NCI-H2171 (cell line): ENCODE data around the gene C16orf96.

Experiments used
- DNase-seq: peaks from one replicate; lab custom pipeline; 2025; lab: John Stamatoyannopoulos, UW

Gene C16orf96

DNA sequence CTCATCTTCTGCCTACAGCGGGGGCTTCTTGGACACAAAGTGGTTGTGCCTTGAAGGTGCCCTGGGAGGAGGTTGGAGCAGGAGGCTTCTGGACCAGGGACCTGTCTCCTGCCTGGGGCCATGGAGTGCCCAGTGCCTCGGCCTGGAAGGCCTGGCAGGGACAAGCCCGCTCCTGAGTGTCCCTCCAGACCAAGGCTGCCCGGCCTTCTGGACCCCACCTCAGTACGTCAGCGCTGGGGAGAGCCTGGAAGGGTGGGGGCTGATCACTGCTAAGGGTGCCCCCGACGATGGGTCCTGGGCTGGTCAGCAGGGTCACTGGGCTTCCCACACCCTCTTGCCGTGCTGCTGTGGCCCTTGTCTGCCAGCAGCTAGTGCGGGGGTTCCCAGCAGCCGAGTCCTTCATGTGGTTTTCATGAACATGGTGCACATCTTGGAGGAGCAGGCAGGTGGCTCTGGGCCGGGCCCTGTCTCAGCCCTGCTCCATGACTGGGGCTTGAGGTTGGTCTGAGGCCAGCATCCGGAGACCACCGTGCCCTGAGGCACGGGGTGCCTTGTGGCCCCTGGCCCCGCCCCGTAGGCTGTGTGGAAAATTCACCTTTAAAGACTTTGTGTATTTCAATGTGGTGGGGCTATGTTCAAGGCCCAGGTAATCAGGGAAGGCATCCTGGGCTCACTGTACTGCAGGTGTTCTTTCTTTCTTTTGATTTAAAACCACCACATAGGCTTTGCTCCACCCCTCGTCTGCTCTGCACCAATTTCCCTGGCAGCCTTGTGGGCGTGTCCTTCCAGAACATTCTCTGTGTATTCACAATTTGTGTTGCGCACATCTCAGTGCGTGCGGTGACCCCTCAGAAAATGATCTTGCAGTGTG lies 90.9 kb downstream of the C16orf96 start:
- DNase-seq: no peak

- no peak for DNase-seq
Measured at GRCh38 chr16:4647644-4647980, 91.5 kb downstream of the C16orf96 start.

DNA sequence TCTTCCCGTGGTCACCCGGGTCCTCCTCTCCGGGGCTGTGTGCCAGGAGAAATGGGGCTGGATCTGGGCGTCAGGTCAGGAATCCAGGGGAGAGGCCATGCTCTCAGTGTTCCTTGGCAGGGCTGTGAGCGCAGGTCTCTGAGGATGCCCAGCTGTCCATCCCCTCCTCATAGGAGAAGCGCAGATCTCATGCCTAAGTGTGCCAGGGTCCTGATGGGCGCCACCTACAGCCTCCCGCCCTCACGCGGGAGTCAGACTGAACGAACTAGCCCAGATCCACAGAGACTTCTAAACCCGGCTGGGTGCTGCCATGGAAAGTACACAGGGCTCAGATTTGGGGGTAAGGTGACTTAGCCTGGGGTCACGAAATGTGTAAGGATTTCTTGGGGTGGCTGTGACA lies 92.8 kb downstream of the C16orf96 start:
- DNase-seq: no peak

DNA sequence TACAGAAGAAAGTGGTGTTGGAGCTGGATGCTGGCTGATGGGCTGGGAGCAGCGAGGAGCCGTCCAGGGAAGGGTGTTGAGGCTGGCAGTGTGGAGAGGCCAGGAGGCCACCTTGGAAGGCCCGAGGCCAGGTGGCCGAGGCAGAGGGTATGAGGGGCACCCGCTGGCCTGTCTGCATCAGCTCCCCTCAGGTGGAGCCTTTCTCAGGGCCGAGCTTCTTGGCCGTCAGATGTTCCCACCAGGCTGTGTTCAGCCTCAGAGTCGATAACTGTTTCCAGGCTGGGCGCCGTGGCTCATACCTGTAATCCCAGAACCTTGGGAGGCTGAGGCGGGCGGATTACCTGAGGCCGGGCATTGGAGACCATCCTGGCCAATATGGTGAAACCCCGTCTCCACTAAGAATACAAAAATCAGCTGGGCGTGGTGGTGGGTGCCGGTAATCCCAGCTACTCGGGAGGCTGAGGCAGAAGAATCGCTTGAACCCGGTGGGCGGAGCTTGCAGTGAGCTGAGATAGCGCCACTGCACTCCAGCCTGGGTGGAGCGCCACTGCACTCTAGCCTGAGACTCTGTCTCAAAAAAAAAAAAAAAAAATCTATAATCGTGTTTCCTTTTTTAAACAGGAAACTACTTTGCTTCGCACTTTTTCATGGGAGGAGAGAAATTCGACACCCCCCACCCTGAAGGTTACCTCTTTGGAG lies 93.8 kb downstream of the C16orf96 start:
- DNase-seq: no peak
